DOHH2 (cell line): ENCODE results near the gene MYLK.

Source experiments
- EZH2phosphoT487 ChIP-seq: fragments of 200-600 bp; sonication (generic); IDR thresholded peaks from 2 replicates; pipeline ENCODE4 v1.6.1; 2017; ENCODE audit warnings: borderline replicate concordance, mild to moderate bottlenecking, antibody characterized with exemption, low read length, moderate library complexity, mixed read lengths
- TF ChIP-seq, protein P1 (sequence below): fragments of 200-600 bp; sonication (generic); IDR thresholded peaks from one replicate; pipeline ENCODE4 v1.5.1; 2014; ENCODE audit warnings: antibody characterized with exemption, mild to moderate bottlenecking, low read depth, low read length; ENCODE audit not compliant: poor library complexity, severe bottlenecking

DNA sequence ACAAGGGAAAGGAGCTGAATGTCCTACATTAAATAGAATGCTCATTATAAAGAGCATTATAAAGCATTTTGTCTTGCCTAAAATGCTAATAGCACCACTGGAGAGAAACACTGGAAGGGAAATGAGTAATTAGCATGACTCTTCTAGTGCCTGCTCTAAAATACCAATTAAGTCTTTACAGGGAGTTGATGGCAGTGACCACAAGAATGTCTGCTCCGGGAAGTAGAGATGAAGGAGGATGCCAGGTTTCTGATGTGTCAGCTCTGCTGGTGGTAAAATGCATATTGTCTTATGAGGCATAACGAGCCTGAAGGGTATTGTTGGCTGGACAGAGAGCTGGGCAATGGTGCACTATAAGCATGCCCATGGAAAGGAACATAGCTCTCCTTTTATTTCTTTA, 49.5 kb downstream of the MYLK start:
- TF ChIP-seq, protein P1, sequence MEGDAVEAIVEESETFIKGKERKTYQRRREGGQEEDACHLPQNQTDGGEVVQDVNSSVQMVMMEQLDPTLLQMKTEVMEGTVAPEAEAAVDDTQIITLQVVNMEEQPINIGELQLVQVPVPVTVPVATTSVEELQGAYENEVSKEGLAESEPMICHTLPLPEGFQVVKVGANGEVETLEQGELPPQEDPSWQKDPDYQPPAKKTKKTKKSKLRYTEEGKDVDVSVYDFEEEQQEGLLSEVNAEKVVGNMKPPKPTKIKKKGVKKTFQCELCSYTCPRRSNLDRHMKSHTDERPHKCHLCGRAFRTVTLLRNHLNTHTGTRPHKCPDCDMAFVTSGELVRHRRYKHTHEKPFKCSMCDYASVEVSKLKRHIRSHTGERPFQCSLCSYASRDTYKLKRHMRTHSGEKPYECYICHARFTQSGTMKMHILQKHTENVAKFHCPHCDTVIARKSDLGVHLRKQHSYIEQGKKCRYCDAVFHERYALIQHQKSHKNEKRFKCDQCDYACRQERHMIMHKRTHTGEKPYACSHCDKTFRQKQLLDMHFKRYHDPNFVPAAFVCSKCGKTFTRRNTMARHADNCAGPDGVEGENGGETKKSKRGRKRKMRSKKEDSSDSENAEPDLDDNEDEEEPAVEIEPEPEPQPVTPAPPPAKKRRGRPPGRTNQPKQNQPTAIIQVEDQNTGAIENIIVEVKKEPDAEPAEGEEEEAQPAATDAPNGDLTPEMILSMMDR: no peak
- TF ChIP-seq EZH2phosphoT487: no peak
